ENCODE measurements around the gene NCR1. TPM values are rescaled to one million over a fixed set of nuclear protein-coding genes. Genes with fewer than 3 reads are reported as not detected.

The NCR1 gene
- polyA plus RNA-seq, 1 donor from 2014 or later = not detected

GRCh38 chr19:54882758-54883157, 23.2 kb upstream of the NCR1 start:
- no peaks in the 10 kb centered on the region for H3K9me2 ChIP-seq (ENCODE audit: insufficient read depth, low read length)
- no peaks in the 10 kb centered on the region for H4K20me1 ChIP-seq (ENCODE audit: insufficient read depth)
- no peak overlapping the region for H3K4me3 ChIP-seq (ENCODE audit: low read length)
- H3K27ac ChIP-seq (ENCODE audit: low read length) = no peak overlapping the region
- no peak overlapping the region for H3K9ac ChIP-seq (ENCODE audit: low read length)
- H3K27me3 ChIP-seq (ENCODE audit: insufficient read depth, low read depth, low read length) = no peaks in the 10 kb centered on the region
- no peaks in the 10 kb centered on the region for H3K9me3 ChIP-seq (ENCODE audit: low read length)
- H2AFZ ChIP-seq (ENCODE audit: low read depth, low read length) = no peak overlapping the region
- no peak overlapping the region for H3K4me2 ChIP-seq (ENCODE audit: low read length)
- no peaks in the 10 kb centered on the region for H3F3A ChIP-seq (ENCODE audit: insufficient read depth, low read length, poor library complexity, severe bottlenecking)
- no peaks in the 10 kb centered on the region for H3K79me2 ChIP-seq (replicated peaks; ENCODE audit: insufficient read depth, low read length)
- H3K36me3 ChIP-seq (ENCODE audit: insufficient read depth, low read length) = no peaks in the 10 kb centered on the region
- TF ChIP-seq MXI1 (conservative IDR thresholded peaks at IDR 0.05; ENCODE audit: poor library complexity, severe bottlenecking) (no peak), TAF1 (IDR thresholded peaks at IDR 0.05; ENCODE audit: low read depth) (no peak), EZH2 (IDR thresholded peaks at IDR 0.05; ENCODE audit: borderline replicate concordance, insufficient read depth, low read length, poor library complexity, severe bottlenecking) (no peak), CTCF (IDR thresholded peaks at IDR 0.05; ENCODE audit: poor library complexity, severe bottlenecking) (no peak), EP300 (conservative IDR thresholded peaks at IDR 0.05; ENCODE audit: poor library complexity, severe bottlenecking) (no peak), POLR2AphosphoS5 (IDR thresholded peaks at IDR 0.05) (no peak), SMC3 (conservative IDR thresholded peaks at IDR 0.05; ENCODE audit: poor library complexity) (no peak), RAD21 (conservative IDR thresholded peaks at IDR 0.05) (no peak), REST (IDR thresholded peaks at IDR 0.05; ENCODE audit: borderline replicate concordance) (no peak)

GRCh38 chr19:54883228-54883627, 22.7 kb upstream of the NCR1 start:
- Histone ChIP-seq H3K79me2 (replicated peaks; ENCODE audit: insufficient read depth, low read length) (no peaks in the 10 kb centered on the region), H3K9me3 (ENCODE audit: low read length) (no peaks in the 10 kb centered on the region), H3K36me3 (ENCODE audit: insufficient read depth, low read length) (no peaks in the 10 kb centered on the region), H3K27me3 (ENCODE audit: insufficient read depth, low read depth, low read length) (no peaks in the 10 kb centered on the region), H3K27ac (ENCODE audit: low read length) (no peak overlapping the region), H2AFZ (ENCODE audit: low read depth, low read length) (no peak overlapping the region), H3K4me3 (ENCODE audit: low read length) (no peak overlapping the region), H3K9me2 (ENCODE audit: insufficient read depth, low read length) (no peaks in the 10 kb centered on the region), H4K20me1 (ENCODE audit: insufficient read depth) (no peaks in the 10 kb centered on the region), H3F3A (ENCODE audit: insufficient read depth, low read length, poor library complexity, severe bottlenecking) (no peaks in the 10 kb centered on the region), H3K9ac (ENCODE audit: low read length) (no peak overlapping the region), H3K4me2 (ENCODE audit: low read length) (no peak overlapping the region)
- TF ChIP-seq RAD21 (conservative IDR thresholded peaks at IDR 0.05) (no peak), EZH2 (IDR thresholded peaks at IDR 0.05; ENCODE audit: borderline replicate concordance, insufficient read depth, low read length, poor library complexity, severe bottlenecking) (no peak), CTCF (IDR thresholded peaks at IDR 0.05; ENCODE audit: poor library complexity, severe bottlenecking) (no peak), MXI1 (conservative IDR thresholded peaks at IDR 0.05; ENCODE audit: poor library complexity, severe bottlenecking) (no peak), POLR2AphosphoS5 (IDR thresholded peaks at IDR 0.05) (no peak), EP300 (conservative IDR thresholded peaks at IDR 0.05; ENCODE audit: poor library complexity, severe bottlenecking) (no peak), SMC3 (conservative IDR thresholded peaks at IDR 0.05; ENCODE audit: poor library complexity) (no peak), TAF1 (IDR thresholded peaks at IDR 0.05; ENCODE audit: low read depth) (no peak), REST (IDR thresholded peaks at IDR 0.05; ENCODE audit: borderline replicate concordance) (no peak)
